Fibroblast of gingiva (primary cell): ENCODE measurements around the gene KCNT2.
"Not testable (repeated sequence)": the region's sequence is repeated elsewhere in the genome, so short reads cannot be mapped to it uniquely, and the experiment has no call there.

Source experiments
- DNase-seq: peaks from one replicate; pipeline ENCODE4 v3.0.0-alpha.2; 2011; ENCODE audit warnings: low read depth

Gene KCNT2

DNA sequence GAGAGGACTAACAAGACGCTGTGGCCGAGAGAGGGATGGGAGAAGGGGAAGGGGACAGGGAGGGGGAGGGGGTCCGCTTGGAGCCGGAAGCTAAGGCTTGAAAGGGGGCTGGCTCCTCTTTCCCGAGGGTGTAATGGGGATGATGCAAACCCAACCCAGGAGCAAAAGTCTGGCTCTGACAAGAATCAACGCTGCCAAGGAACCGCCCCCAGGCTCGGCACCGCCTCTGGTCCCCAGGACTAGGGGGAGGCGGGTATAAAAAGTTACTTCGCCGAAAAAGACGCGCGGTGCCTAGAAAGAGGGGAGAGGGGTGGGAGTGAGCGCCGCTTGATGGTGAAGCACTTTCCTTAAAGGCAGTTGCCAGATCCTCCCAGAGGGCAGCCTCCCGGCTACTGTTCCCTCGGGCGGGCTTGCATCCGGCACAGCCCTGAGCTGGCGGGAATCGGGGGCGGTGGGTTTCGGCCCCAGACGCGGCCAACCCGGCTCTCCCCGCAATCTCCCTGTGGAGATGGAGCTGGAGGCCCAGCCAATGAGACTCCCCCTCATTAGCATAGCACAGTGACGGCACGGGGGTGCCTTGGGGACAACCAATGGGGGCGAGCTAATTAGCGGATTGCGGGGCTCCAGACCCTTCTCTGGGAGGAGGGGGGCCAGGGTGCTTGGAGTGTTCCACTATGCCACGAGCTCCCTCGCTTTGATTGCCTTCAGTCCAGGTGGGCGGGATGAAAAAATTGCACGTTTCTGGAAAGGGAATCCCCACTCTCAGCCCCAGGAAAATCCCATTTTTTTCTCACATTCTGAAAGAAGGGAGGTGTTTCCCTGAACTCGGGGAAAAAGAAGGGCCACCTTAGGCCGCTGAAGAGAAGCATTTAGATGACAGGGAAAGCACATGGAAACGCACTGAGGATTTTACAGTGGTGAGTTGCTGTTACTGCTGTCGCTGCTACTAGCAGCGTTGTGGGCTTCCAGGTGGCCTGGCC is at the start of gene KCNT2:
Gene KCNT2 (minus strand): TSS at position 51 of the 980 bp plus-strand sequence. CDS start 131 bp downstream, outside the sequence.
- DNase-seq: peak; percentile 41

DNA sequence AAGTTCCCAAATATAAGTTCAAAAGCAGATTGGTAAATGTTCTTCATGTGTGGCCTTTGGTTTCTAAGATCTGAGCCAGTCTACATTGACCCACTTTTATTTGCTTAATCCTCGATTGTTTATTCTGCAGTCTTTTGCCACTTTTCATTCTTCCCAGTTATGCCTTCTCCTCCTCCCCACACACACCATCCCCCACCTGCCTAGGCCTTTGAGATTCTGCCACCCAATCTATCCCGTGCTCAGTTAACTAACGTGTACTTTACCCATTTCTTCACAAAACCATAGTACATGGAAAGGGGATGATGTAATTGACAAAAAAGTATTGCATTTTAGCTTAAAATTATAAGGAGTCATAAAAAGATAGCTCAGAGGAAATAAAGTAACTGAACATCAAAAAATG is 47.3 kb upstream of the KCNT2 start:
- no peak for DNase-seq

DNA sequence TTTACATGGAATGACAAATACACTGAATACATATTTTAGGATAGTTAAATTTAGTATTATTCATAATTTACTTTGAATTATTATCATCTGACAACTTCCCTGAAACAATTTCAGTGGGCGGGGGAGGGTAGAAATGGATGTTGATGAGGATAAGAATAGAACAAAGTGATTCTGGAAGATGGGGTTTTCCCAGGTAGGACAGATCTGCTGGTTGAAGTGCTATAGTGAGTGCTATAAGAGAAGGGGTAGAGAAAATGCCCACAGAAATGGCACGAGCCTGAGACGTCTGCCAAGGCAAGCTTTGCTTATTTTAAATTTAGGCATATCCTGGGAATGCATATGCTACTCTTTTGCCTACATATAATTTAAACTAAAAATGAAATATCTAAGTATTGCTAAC is 46.8 kb upstream of the KCNT2 start:
- DNase-seq: no peak

DNA sequence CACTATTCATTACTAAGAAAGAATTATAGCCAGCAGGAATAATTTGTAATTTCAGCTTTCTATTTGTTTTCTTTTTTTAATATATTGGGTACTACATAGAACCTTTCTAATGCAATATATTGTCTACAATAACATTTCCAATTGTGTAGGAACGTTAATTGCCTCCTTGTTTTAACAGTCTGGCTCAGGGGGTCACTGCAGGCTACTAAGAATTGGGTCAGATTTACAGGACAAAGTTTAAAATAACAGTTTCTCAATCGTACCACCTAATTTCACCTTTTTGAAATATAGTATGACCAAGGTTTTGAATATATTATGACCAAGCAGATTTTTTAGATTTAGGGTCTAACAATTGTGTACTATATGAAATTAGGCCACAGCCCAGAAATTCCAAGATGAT is 46.0 kb upstream of the KCNT2 start:
- no peak for DNase-seq

DNA sequence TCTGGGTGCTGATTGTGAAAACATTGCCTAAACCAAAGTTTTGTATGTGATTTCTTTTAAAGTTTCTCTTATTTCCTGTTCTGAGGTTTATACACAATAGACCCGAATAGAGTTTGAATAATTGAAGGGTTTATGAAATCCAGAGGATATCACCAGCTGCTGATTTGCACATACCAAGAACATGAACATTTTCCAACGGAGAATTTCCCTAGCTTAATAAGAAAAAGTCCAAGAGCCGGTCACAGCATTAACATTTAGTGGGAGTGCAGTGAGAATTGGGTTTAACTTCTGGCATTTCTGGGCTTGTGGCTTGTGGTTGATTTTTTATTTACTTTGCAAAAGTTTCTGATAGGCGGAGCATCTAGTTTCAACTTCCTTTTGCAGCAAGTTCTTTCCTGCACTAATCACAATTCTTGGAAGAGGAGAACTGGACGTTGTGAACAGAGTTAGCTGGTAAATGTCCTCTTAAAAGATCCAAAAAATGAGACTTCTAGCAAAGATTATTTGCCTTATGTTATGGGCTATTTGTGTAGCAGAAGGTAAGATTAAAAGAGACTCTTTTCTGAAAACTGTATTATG is 43.5 kb upstream of the KCNT2 start, which contains the start of gene CFH:
Gene CFH (plus strand): TSS at position 407 of the 579 bp plus-strand sequence. CDS start 75 bp downstream, at position 482.
- DNase-seq: peak; percentile 89

DNA sequence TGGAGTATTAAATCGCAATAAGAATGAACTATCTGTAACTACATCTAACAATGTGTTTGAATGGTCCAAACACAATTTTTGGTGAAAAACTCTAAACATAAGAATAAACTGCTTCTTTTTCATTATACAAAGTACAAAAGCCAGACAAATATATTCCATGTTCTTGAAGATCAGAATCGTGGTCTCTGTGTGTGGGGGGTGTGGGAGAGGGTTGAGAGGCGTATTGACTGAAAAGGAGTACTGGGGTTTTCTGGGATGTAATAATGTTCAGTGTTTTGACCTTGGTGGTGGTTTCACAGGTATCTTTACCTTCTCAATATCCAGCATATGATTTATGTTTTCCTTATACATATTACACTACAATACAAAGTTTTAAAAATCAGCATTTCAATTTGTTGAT is 42.8 kb upstream of the KCNT2 start:
- no peak for DNase-seq

DNA sequence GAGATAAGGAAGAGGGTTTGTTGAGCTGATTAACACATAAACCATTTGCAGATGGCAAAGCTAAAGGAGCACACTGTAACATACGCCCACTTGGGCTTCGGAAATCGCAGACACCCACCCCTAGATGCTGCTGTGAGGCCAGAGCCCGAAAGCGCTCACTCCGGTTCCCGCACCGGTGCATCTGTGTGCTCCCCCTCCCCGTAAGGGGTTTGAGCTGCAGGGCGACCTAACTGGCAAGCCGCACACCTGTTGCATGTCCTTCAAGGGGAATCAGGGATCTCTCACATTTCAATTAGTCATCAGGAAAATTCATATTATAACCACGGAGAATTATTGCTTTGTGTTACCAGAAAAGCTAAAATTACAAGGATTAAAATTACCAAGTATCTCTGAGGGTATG is 42.2 kb upstream of the KCNT2 start:
- DNase-seq: no peak

DNA sequence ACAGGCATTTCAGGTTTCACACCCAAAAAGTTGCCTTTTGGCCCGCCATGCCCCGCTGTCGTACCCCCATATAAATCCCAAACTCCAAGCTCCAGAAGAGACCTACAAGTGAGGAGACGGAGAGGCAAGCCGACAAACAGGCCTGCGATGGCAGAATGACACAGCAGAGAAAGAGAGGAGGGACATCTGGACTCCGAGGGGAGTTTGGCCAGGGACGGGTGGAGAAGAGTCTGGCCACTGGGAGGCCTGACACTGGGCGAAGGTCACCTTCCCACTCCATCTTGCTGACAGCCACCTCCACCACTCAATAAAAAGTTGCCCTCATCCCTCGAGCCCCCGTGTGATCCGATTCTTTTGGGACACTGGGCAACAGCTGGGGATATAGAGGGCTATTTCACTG is 41.8 kb upstream of the KCNT2 start:
- no peak for DNase-seq

DNA sequence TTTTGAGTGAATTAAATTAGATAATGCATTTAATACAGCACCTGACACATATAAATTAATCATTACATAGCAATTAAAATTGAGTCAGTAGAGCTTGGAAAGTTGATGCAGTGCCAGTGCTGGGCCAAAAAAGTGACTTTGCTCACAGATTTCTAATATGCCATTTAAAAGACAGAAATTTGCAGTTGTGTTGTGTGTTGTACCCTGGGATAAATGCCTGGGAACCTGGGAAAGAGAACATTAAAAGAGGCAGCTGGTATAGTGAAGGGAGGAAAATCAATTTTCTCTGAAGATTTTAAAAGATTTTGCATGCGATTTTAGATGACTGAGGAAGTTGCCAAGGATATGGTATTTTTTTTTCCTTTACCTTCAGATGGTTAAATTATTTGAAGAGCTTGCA is 32.7 kb upstream of the KCNT2 start:
- no peak for DNase-seq

DNA sequence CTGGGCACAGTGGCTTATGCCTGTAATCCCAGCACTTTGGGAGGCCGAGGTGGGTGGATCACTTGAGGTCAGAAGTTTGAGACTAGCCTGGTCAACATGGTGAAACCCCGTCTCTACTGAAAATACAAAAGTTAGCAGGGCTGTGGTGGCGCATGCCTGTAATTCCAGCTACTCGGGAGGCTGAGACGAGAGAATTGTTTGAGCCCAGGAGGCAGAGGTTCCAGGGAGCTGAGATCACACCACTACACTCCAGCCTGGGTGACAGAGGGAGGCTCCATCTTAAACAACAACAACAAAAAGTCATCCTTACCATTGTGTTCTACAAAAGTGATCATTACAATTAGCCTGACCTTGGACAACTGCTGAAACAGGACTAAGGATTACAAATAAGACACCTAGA is 31.1 kb upstream of the KCNT2 start:
- not testable (repeated sequence) for DNase-seq

DNA sequence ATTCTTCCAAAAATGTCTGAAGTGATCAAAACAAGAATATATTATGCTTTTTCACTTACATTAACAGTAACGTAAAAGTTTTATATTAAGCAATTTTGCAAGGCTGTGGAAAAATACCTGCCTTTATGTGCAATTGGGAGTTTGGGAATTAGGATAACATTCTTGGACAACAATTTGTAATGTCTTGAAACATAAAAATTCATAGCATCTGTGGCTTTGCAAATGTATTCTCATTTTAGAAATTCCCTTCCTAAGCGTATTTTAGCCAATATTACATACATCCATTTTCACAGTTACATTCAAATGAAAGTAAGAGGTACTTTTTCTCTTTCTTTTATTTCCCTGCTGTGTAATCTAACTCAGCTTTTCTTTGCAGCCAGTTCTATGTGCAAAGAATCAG is 30.2 kb upstream of the KCNT2 start:
- no peak for DNase-seq

DNA sequence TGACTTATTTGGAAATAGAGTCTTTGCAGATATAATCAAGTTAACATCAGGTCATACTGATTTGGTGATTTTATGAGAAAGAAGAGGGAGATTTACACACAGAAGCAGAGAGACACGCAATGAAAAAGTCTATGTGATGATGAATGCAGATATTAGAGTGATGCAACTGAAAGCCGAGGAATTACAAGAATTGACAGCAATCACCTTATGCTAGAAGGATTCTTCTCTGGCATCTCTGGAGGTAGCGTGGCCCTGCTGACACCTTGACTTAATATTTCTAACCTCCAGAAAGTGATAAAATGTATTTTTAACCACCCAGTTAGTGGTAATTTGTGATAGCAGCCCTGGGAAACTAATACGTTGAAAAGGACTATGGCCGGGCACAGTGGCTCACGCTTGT is 29.4 kb upstream of the KCNT2 start:
- no peak for DNase-seq

DNA sequence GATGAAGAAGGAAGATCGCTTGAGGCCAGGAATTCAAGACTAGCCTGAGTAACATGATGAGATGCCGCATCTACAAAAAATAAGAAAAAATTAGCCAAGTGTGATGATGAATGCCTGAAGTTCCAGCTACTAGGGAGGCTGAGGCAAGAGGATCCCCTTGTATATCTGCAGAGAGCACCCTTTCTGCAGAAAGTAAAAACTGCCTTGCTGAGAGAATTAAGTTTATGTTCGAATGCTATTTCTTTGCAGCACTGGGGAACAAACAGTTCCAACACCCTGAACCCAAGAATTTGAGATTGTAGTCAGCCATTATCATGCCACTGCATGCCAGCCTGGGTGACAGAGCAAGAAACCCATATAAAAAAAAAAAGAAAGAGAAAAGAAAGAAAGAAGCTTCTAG is 20.6 kb upstream of the KCNT2 start:
- DNase-seq: no peak

DNA sequence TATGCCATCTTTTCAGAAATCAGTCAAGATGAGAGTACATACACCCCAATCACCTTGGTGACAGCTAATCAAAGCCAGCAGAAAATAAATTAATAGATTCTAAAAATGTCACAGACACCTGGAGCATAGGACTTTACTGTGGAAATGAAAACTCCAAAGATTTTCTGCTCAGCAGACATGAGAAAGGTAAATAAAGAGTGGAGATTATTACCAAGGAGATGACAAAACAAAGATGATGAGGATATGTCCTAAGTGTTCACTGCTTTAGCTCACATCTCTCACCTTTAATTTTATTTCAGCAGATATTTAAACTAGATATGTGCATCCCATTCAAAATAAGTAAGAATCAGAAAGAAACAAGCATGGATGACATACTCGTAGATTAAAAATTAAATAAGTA is 14.8 kb upstream of the KCNT2 start:
- DNase-seq: no peak

DNA sequence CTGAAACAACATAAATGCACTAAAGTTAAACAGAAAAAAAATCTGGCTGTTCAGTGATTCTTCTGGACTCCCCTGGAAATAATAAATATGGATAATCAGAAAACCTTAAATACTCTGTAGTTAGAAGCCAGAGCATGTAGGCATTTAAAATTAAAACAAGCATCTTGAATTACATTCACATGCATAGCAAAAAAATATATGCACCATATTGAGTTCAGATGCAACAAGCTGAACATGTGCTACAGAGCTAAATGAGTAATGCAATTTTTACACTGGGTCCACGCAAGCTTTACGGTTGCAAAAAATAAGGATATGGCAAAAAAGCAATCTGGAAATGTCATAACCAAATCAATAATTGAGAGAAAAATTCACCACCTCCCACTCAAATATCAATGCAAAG is 11.5 kb upstream of the KCNT2 start:
- no peak for DNase-seq

DNA sequence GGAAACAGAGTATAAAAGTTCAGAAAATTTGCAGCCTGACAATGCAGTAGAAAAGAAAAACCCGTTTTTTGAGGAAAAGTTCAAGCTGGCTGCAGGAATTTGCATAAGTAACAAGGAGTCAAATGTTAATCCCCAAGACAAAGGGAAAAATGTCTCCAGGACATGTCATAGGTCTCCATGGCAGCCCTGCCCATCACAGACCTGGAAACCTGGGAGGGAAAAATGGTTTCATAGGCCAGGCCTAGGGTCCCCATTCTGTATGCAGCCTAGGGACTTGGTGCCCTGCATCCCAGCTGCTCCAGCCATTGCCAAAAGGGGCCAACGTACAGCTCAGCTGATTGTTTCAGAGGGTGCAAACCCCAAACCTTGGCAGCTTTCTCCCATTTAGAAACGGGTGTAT is 3.6 kb upstream of the KCNT2 start:
- DNase-seq: no peak

DNA sequence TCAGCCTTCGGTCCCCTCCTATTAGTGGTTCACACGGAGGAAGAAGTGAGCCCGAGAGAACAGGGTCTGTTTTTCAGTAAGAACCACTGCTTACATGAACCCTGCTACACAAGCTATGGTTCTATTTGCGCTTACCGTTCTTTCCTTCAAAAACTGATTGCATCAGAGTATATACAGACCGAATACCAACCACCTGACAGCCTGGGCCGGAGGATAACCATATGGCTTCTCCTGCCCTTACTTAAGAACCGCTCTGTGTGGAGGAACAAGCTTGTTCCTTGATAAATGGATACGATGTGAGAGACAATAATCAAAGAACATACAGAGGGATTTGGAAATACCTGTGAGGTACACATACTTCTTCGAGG is 1.1 kb upstream of the KCNT2 start:
- DNase-seq: no peak

DNA sequence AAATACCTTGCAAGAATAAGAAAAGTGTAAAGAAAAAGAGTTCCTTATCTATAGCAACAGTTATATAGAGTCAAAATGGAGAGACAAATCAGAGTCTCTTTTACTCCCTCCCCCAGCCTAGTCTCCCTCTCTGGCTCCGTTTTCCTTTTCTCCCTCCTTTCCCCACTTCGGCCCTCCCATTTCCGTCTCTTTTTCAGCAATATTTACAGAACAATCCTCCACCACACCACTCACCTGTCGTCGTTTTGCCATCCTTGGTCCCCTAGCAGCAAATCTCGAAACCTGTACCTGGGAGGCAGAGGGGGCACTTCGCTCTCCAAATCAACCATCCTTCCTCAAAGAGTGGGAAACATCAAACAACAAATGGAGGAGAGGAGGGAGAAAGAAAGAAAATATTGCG is 259 bp downstream of the KCNT2 start:
- DNase-seq: no peak

DNA sequence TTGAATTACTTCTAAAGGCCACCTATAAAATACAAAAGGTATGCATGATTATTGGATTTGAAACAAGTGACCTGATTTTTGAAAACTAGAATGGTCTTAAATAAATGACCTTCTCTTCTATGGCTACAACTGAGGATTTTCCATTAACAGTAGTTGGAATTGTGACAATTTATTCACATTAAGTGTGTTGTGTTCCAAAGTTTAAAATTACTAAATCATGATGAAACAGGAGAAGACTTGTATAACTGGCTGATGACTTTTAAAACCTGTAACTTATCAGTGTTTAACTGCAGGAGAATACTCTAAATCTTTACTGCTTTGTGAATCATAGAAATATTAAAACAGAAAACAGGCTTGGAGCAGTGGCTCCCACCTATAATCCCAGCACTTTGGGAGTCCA is 4.6 kb downstream of the KCNT2 start:
- no peak for DNase-seq

DNA sequence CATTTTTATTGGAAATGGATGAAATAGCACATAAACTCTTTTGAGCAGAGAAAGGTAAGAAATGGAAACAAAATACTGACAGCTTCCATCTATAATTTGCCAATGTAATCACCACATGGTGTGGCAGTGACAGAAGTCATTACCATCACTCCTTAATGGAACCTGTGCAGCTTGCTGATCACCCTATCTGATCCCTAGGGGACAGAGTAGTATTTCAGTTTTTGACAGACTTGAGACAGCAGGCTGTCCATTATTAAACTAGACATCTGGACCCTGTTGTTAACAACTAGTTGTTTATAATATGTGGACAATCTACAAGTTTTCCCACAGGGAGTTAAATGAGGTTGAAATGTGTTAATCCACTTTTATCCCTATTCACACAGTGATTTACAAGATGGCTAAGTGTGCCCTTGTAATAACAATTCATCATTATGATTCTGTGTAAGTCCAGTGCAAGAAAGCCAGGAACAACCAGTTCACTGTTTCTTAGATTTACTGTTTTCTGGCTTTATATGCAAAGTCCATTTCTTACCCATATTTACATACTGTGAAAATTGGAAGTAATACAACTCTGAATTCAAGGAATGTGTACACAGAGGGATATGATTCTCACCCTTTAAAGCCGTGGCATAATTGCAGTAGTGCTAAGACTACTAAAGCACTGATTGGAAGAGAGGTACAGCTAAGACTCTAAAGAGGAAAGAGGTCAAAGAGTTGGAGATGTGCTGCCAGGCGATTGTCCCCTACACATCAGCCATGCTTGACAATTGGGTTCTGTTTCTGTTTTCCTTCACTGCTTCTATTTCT is 9.1 kb downstream of the KCNT2 start:
- no peak for DNase-seq

DNA sequence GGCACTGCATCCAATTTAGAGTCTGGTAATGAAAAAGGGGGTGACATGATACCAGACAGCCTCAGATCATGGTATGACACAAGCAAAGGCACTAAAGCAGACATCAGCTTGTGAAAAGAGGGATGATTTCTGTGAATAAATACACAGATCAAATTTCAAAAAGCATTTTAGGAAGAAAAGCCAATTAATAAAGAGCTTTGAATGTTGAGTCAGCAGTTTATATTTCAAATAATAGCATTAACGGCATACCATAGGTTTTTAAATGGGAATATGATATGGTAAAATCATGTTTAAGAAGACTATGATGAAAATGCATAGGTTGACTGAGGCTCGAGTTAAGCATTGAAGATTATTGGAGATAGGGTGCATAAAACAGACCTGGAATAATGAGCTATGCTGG is 13.5 kb downstream of the KCNT2 start:
- DNase-seq: no peak

DNA sequence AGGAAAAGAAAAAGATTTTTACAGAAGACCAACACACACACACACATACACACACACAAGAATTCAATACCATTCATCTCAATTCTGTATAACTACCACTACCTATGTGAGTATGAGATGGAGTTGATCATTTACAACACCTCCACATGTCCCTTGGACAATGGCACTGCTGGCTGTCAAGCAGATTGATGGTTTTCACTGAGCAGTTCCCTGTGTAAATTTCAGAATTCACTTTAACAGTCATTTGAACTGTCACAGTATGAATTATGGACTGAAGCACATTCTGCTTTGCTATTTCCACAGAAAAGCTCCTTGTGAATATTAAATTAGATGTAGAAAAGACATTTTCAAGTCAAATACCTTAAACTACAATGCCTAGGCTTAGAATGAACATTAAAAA is 14.3 kb downstream of the KCNT2 start:
- no peak for DNase-seq

DNA sequence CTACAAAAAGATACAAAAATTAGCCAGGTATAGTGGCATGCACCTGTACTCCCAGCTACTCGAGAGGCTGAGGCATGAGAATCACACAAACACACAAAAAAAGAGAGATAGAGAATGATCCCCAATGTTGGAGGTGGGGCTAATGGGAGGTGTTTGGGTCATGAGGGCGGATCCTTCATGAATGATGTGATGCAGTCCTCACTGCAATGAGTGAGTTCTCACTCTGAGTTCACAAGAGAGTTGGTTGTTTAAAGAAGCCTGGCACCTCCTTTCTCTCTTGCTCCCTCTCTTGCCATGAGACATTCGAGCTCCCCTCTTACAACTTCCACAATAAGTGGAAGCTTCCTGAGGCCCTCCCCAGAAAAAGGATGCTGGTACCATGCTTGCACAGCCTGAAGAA is 17.3 kb downstream of the KCNT2 start:
- DNase-seq: no peak
